Gastrocnemius medialis (tissue), 4 donors: ENCODE data around the gene MYO9A. TPM values are rescaled to one million over a fixed set of nuclear protein-coding genes. Genes with fewer than 3 reads are reported as not detected.
A peak's percentile ranks its signal among the peaks of the same experiment; 100 is the strongest.

ENCODE experiments used
- ATAC-seq, 2 donors: fragments of 150-250 bp; one replicate each; pipeline ENCODE4 v1.9.1; 2016
- DNase-seq, 2 donors: peaks; one replicate each; pipeline ENCODE4 v3.0.0-alpha.2; 2019
- H3K27ac ChIP-seq, 4 donors: fragments of 200-600 bp; sonication (generic); 1 replicate in 1 of 4; 2 replicates in 3 of 4; pipeline ENCODE4 v1.5.1; 2016 to 2018; ENCODE audit warnings: mild to moderate bottlenecking in 2 of 4, moderate library complexity in 1 of 4
- H3K27me3 ChIP-seq, 3 donors: fragments of 200-600 bp; sonication (generic) in 2 of 3; 1 replicate in 1 of 3; 2 replicates in 2 of 3; pipeline versions ENCODE4 v1.5.1 to v1.6.0; 2016 to 2019; ENCODE audit warnings: mild to moderate bottlenecking in 1 of 3, moderate library complexity in 1 of 3
- H3K36me3 ChIP-seq, 2 donors: fragments of 200-600 bp; sonication (generic) in 1 of 2; one replicate each; pipeline ENCODE4 v1.5.1; 2017 to 2018
- H3K4me1 ChIP-seq, 2 donors: fragments of 200-600 bp; sonication (generic) in 1 of 2; one replicate each; pipeline ENCODE4 v1.5.1; 2016 to 2017; ENCODE audit warnings: mild to moderate bottlenecking in 2 of 2
- H3K4me3 ChIP-seq, 4 donors: fragments of 200-600 bp; sonication (generic) in 3 of 4; 1 replicate in 1 of 4; 2 replicates in 3 of 4; pipeline ENCODE4 v1.5.1; 2016 to 2019; ENCODE audit warnings: mild to moderate bottlenecking in 2 of 4
- H3K9me3 ChIP-seq, 3 donors: fragments of 200-600 bp; sonication (generic) in 2 of 3; 1 replicate in 1 of 3; 2 replicates in 2 of 3; pipeline ENCODE4 v1.5.1; 2016 to 2019
- CTCF ChIP-seq, 5 experiments: fragments of 450-650 bp in 3 of 5; fragments of 200-600 bp in 2 of 5; sonication (generic) in 2 of 5; IDR thresholded peaks in 4 of 5; conservative IDR thresholded peaks in 1 of 5; 1 replicate in 4 of 5; 2 replicates in 1 of 5; pipeline ENCODE4 v1.5.1; 2016 to 2019; ENCODE audit warnings: antibody characterized with exemption in 5 of 5, mild to moderate bottlenecking in 3 of 5, moderate library complexity in 3 of 5
- POLR2A ChIP-seq, 2 donors: fragments of 450-650 bp; IDR thresholded peaks; one replicate each; pipeline ENCODE4 v1.6.1; 2017; ENCODE audit warnings: antibody characterized with exemption in 2 of 2, mild to moderate bottlenecking in 2 of 2, moderate library complexity in 2 of 2
- in situ Hi-C, 4 donors: fragments of 200-750 bp; cut with MboI; loops; one replicate each; pipeline versions ENCODE4 v1.15.0 to v1.8.0; 2017; ENCODE audit warnings: low sequenced_read_pairs in 4 of 4
- intact Hi-C: fragments of 100-400 bp; cut with DNase I; formaldehyde crosslinking; loops from one replicate; pipeline ENCODE4 v1.15.1; 2023; ENCODE audit warnings: low total_unique reads
- total RNA-seq, 4 donors: library from RNA; depleted of rRNA; stranded (reverse); fragments of >200 nt; gene quantifications; one replicate each; pipeline versions ENCODE4 v1.1.0 to v1.2.3, GENCODE V29; 2016

Gene MYO9A
- total RNA-seq, 4 donors from 2014 or later, result 21.0 to 40.9 (median 24.2) TPM

GRCh38 chr15:71804695-71805470, 313.1 kb downstream of the MYO9A start:
- Histone ChIP-seq H3K36me3 (no peaks in the 10 kb centered on the region), H3K9me3 (no peaks in the 10 kb centered on the region), H3K4me1 (no peaks in the 10 kb centered on the region), H3K27me3 (no peaks in the 10 kb centered on the region), H3K4me3 (no peak overlapping the region), H3K27ac (no peak overlapping the region)
- no peak for TF ChIP-seq CTCF (IDR thresholded peaks at IDR 0.05 in 4 of 5, conservative IDR thresholded peaks at IDR 0.05 in 1 of 5)
- TF ChIP-seq POLR2A (IDR thresholded peaks at IDR 0.05), result no peak
- intact Hi-C loops (loop anchor here (5.0 kb wide), 1 partner anchor 352 kb away; no protein-coding TSS in a partner anchor), in situ Hi-C loops (loop anchor here (5.0 to 10.0 kb wide), 2 partner anchors 60 to 63 kb away; no protein-coding TSS in a partner anchor)
- DNase-seq (no peak), ATAC-seq (no peak)

DNA sequence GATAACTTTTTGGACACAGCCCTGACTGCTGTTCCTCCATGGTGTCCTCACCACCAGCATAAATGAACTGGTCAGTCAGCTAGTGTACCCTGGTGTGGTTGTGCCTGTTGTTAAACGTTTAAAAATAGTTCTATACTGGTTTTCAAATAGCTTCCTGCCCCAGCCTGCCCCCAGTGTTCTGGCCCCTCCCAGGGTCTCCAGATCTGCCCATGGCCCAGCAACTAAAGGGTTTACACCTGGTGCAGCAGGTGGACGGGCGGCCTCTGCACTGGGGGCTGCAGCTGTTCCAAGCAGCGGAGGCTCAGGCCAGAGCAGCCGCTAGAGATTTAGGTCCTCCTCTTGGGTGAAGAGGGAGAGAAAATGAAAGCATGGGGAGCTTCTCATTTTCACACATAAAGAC, 313.7 kb downstream of the MYO9A start:
- no peaks in the 10 kb centered on the region for H3K4me1 ChIP-seq
- intact Hi-C loops, result loop anchor here (5.0 kb wide), 1 partner anchor 353 kb away; no protein-coding TSS in a partner anchor

GRCh38 chr15:71802770-71803169, 315.2 kb downstream of the MYO9A start:
- H3K4me3 ChIP-seq, result no peak overlapping the region
- H3K4me1 ChIP-seq, result no peaks in the 10 kb centered on the region
- no peak for ATAC-seq
- TF ChIP-seq POLR2A (IDR thresholded peaks at IDR 0.05) (no peak), CTCF (IDR thresholded peaks at IDR 0.05 in 4 of 5, conservative IDR thresholded peaks at IDR 0.05 in 1 of 5) (peak in 1 of 5 experiments; percentile 24)
- H3K27ac ChIP-seq, result no peak overlapping the region
- in situ Hi-C loops, result loop anchor here (5.0 to 10.0 kb wide), 2 partner anchors 58 to 60 kb away; no protein-coding TSS in a partner anchor
- intact Hi-C loops, result loop anchor here (5.0 kb wide), 1 partner anchor 355 kb away; no protein-coding TSS in a partner anchor
- H3K27me3 ChIP-seq, result no peaks in the 10 kb centered on the region
- H3K9me3 ChIP-seq, result no peaks in the 10 kb centered on the region
- no peaks in the 10 kb centered on the region for H3K36me3 ChIP-seq
- DNase-seq, result no peak

More for the DNA sequence above, 313.7 kb downstream of the MYO9A start:
- TF ChIP-seq CTCF (IDR thresholded peaks at IDR 0.05 in 4 of 5, conservative IDR thresholded peaks at IDR 0.05 in 1 of 5) (no peak), POLR2A (IDR thresholded peaks at IDR 0.05) (no peak)
- in situ Hi-C loops, result loop anchor here (5.0 to 10.0 kb wide), 2 partner anchors 59 to 62 kb away; no protein-coding TSS in a partner anchor
- DNase-seq (no peak), ATAC-seq (no peak)
- no peaks in the 10 kb centered on the region for H3K27me3 ChIP-seq
- H3K36me3 ChIP-seq, result no peaks in the 10 kb centered on the region
- H3K27ac ChIP-seq, result no peak overlapping the region
- no peak overlapping the region for H3K4me3 ChIP-seq
- no peaks in the 10 kb centered on the region for H3K9me3 ChIP-seq

GRCh38 chr15:71801935-71802655, 315.9 kb downstream of the MYO9A start:
- no peak overlapping the region for H3K27ac ChIP-seq
- no peaks in the 10 kb centered on the region for H3K27me3 ChIP-seq
- DNase-seq (no peak), ATAC-seq (no peak)
- TF ChIP-seq POLR2A (IDR thresholded peaks at IDR 0.05), result no peak
- TF ChIP-seq CTCF (IDR thresholded peaks at IDR 0.05 in 4 of 5, conservative IDR thresholded peaks at IDR 0.05 in 1 of 5), result no peak
- no peaks in the 10 kb centered on the region for H3K9me3 ChIP-seq
- H3K36me3 ChIP-seq, result no peaks in the 10 kb centered on the region
- intact Hi-C loops, result loop anchor here (1.0 to 5.0 kb wide), 4 partner anchors 50 to 355 kb away; no protein-coding TSS in a partner anchor
- no peaks in the 10 kb centered on the region for H3K4me1 ChIP-seq
- in situ Hi-C loops, result loop anchor here (5.0 to 10.0 kb wide), 2 partner anchors 57 to 60 kb away; no protein-coding TSS in a partner anchor
- no peak overlapping the region for H3K4me3 ChIP-seq
